GM12864 (cell line): ENCODE results near the gene EIF2B2.

Source experiments
- DNase-seq: peaks from one replicate; pipeline ENCODE4 v3.0.0-alpha.2; 2011; ENCODE audit warnings: low read depth
- H3K4me3 ChIP-seq: 2 replicates; pipeline ENCODE4 v1.5.1; 2011; ENCODE audit warnings: mild to moderate bottlenecking, low read depth, low read length, control low read depth
- TF ChIP-seq, protein P1 (sequence below): IDR thresholded peaks from 2 replicates; pipeline ENCODE4 v1.5.1; 2011; ENCODE audit warnings: low read depth, mild to moderate bottlenecking, moderate library complexity, low read length, control low read depth, inconsistent platforms; ENCODE audit errors: missing control alignments

EIF2B2 gene

GRCh38 chr14:74956280-74957072, 46.2 kb upstream of the EIF2B2 start:
- no peak for DNase-seq
- H3K4me3 ChIP-seq: no peak overlapping the region
- TF ChIP-seq, protein P1, sequence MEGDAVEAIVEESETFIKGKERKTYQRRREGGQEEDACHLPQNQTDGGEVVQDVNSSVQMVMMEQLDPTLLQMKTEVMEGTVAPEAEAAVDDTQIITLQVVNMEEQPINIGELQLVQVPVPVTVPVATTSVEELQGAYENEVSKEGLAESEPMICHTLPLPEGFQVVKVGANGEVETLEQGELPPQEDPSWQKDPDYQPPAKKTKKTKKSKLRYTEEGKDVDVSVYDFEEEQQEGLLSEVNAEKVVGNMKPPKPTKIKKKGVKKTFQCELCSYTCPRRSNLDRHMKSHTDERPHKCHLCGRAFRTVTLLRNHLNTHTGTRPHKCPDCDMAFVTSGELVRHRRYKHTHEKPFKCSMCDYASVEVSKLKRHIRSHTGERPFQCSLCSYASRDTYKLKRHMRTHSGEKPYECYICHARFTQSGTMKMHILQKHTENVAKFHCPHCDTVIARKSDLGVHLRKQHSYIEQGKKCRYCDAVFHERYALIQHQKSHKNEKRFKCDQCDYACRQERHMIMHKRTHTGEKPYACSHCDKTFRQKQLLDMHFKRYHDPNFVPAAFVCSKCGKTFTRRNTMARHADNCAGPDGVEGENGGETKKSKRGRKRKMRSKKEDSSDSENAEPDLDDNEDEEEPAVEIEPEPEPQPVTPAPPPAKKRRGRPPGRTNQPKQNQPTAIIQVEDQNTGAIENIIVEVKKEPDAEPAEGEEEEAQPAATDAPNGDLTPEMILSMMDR: no peak

- no peak for DNase-seq
- TF ChIP-seq, protein P1: no peak
- no peak overlapping the region for H3K4me3 ChIP-seq
Observed at GRCh38 chr14:74959596-74960180, 43.0 kb upstream of the EIF2B2 start.

GRCh38 chr14:74960736-74961135, 42.0 kb upstream of the EIF2B2 start:
- no peak for DNase-seq
- H3K4me3 ChIP-seq: no peak overlapping the region
- TF ChIP-seq, protein P1: no peak

GRCh38 chr14:74961238-74961911, 41.3 kb upstream of the EIF2B2 start:
- TF ChIP-seq, protein P1: no peak
- H3K4me3 ChIP-seq: no peak overlapping the region
- no peak for DNase-seq

DNA sequence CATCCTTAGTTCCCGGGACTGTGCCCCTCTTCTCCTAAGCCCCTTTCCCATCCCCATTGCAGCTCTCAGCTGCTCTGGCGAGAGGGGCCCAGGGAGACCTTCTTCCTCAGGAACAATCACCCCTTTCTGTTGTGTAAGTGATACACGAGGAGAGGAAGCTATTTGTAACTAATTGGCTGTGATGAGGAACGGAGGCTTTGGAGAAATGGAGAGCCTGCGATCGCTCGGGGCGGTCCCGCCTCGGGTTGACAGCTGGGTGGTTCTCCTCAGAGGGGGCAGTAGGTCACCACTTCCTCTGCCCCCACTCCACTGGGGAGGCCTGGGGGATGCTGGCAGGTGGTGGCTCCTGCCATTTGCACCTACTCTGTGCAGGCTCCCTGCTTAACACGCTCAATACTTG, 40.7 kb upstream of the EIF2B2 start:
- DNase-seq: no peak
- TF ChIP-seq, protein P1: no peak
- no peak overlapping the region for H3K4me3 ChIP-seq

DNA sequence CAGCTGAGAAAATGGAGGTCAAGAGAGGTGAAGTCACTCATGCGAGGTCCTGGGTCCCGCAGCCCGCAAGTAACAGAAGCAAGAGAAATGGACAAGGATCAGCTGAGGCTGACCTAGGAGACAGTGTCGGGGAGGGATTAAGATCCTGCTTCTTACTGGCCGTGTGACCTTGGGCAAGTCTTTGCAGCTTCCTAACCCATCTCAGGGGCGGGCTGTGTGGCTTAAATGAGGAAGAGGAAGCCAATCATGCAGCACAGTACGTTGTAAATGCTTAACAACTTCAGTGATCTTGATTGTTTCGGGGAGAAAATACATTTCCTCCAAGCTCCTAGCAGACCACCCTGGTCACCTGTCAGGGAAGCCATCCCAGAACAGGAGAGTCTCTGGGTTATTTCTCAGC, 40.2 kb upstream of the EIF2B2 start:
- DNase-seq: no peak
- TF ChIP-seq, protein P1: no peak
- H3K4me3 ChIP-seq: no peak overlapping the region
